GM18909 (cell line): ENCODE measurements around the gene CTDP1.

Experiments
- ATAC-seq: cut with Tn5 transposase; IDR thresholded peaks from one replicate; pipeline ENCODE4 v1.9.1; 2021; ENCODE audit warnings: mild to moderate bottlenecking; ENCODE audit not compliant: unreplicated experiment, poor library complexity

CTDP1 gene

DNA sequence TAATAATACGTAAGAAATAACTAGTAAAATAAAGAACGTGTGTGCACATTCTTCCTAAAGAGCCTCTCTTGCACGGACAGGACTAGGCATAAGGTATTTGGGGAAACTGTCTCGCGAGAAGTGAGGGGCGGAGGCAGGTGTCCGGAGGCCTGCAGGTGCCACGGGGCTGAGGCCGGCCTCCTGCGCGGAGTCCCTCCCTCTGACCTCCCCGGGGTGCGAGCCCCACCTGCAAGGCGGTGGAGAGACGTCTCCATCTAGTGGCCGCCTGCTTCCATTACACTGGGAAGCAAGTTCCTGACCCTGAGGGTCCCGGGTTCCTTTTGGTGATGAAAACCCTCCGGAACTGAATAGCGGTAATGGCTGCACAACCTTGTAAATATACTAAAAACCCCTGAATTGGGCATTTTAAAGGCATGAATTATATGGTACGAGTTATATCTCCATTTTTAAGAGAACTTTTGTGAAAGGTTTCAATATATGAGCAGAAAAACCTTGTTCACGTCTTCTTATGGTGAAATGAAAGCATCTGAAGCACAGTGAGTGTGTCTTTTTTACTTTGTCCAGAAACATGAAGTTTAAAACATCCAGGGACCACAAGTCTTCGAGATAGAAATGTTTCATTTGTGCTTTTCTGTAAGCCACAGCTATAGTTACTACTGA, 35.5 kb upstream of the CTDP1 start:
- peak; percentile 87 for ATAC-seq

- no peak for ATAC-seq
These were observed 34.9 kb upstream of the CTDP1 start for GRCh38 chr18:79644666-79645057.

- no peak for ATAC-seq
These were observed 34.2 kb upstream of the CTDP1 start for GRCh38 chr18:79645291-79645983.

DNA sequence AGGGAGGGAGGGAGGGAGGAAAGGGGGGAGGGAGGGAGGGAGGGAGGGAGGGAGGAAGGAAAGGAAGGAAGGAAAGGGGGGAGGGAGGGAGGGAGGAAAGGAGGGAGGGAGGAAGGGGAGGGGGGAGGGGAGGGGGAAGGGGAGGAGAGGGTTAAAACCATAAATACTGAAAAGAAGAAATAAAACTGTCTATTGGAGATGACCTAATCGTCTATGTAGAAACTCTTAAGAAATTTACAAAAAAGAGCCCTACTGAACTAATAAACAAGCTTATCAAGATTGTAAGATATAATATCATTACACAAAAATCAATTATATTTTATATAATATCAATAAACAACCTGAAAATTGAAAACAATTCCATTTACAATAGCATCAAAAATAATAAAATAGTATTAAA, 32.3 kb upstream of the CTDP1 start:
- no peak for ATAC-seq

- no peak for ATAC-seq
These were observed 28.6 kb upstream of the CTDP1 start for GRCh38 chr18:79650959-79651358.

- ATAC-seq: no peak
These were observed 22.1 kb upstream of the CTDP1 start for GRCh38 chr18:79657342-79657996.

GRCh38 chr18:79658366-79658765, 21.2 kb upstream of the CTDP1 start:
- no peak for ATAC-seq

DNA sequence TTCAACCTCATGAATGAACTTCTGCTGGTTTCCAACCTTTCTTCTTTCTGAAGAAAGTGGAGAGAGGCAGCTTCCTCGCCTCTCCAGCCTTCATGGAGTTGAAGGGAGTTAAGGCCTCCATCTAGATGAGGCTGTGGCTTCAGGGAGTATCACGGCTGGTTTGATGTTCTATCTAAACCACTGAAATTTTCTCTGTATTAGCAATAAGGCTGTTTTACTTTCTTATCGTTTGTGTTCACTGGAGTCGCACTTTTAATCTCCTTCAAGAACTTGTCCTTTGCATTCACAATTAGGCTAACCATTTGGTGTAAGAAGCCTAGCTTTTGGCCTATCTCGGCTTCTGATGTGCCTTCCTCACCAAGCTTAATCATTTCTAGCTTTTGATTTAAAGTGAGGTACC, 19.9 kb upstream of the CTDP1 start:
- ATAC-seq: no peak

- no peak for ATAC-seq
These were observed 17.6 kb upstream of the CTDP1 start for GRCh38 chr18:79662034-79662433.

GRCh38 chr18:79662439-79662838, 17.2 kb upstream of the CTDP1 start:
- ATAC-seq: no peak

DNA sequence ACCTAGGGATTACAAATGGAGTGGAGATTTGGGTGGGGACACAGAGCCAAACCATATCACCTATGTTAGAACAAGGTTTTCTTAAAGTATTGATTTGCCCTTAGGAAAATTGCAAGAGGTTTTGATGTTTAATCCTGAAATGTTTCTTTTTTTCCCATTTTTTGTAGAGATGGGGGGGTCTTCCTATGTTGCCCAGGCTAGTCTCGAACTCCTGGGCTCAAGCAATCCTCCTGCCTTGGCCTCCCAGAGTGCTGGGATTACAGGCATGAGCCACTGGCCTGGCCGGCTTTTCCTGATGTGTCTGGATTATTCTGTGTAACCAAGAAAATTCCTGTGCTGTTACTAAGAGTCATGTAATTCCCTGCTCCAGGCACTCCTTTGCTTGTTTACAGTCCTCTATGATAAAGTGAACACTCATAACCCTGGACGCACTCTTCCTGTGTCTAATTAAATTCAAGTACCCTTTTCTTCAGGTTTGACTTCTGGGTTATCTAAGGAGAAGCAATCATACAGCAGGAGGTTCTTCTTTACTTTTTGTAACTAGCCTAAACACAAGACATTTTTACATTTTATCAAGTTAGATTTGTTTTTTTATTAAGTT, 15.0 kb upstream of the CTDP1 start:
- ATAC-seq: no peak

- no peak for ATAC-seq
These were observed 11.4 kb upstream of the CTDP1 start for GRCh38 chr18:79668203-79668602.

DNA sequence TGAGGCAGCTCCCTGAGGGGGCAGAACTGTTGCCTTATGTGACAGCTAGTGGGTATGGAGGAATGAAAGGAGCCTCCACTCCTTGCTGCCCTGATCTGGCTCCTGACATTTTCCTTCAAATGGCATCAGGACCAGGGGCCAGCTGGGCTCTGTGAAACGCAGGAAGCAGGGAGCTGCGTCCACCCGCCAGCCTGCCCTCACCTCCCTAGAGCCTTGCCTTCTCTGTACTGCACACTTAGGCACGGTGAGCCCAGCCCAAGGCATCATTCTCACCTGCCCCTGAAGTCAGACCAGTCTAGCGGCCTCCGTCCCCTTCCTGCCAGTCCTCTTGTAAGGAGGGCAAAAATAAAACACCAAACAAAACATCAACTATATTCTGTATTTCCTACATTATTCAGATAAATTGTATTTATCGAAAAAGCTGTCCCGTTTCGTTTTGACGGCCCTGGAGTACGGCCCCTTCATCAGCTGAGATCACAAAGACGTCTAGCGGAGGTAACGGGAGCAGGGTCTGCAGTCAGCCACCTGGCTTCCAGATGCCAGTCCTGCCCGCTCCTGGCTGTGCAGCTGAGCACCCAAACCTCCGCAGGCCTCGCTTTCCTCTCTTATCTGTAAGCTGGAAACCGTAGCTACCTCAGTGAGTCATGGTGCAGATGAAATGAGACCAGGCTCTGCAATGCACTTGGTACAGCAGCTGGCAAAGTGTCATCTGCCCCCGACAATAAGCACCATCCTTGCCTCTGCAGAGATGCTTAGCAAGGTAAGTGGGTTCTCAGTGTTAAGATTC, 6.9 kb upstream of the CTDP1 start:
- no peak for ATAC-seq

GRCh38 chr18:79677221-79677620, 2.4 kb upstream of the CTDP1 start:
- no peak for ATAC-seq

GRCh38 chr18:79677840-79678239, 1.8 kb upstream of the CTDP1 start:
- no peak for ATAC-seq

- ATAC-seq: peak; percentile 94
These were observed 695 bp upstream of the CTDP1 start for GRCh38 chr18:79678665-79679551.

- peak; percentile 7 for ATAC-seq
These were observed 687 bp downstream of the CTDP1 start for GRCh38 chr18:79680100-79680879.

- ATAC-seq: no peak
These were observed 1.3 kb downstream of the CTDP1 start for GRCh38 chr18:79680891-79681339.
